Measurements from ENCODE around the gene FER1L5.

GRCh38 chr2:96702098-96702785 is 59.7 kb downstream of the FER1L5 start:
- TF ChIP-seq CTCF (conservative IDR thresholded peaks at IDR 0.05 in 1 of 2, IDR thresholded peaks at IDR 0.05 in 1 of 2; ENCODE audit: low read depth in 1 of 2, low read length in 2 of 2) (no peak), EZH2 (IDR thresholded peaks at IDR 0.05; ENCODE audit: low read length, missing control alignments) (no peak)

Data from fibroblast of lung (primary cell).